Transverse colon (tissue), 4 donors: Measurements from ENCODE around the gene ADSL. TPM values are rescaled to one million over a fixed set of nuclear protein-coding genes. Genes with fewer than 3 reads are reported as not detected.
A peak's percentile ranks its signal among the peaks of the same experiment; 100 is the strongest.

Source experiments
- DNase-seq: peaks from one replicate; pipeline ENCODE4 v3.0.0-alpha.2; 2019
- H3K27ac ChIP-seq, 4 donors: fragments of 200-600 bp; sonication (generic); 2 replicates each; pipeline ENCODE4 v1.5.1; 2016 to 2018; ENCODE audit warnings: inconsistent platforms in 4 of 4
- H3K27me3 ChIP-seq: fragments of 200-600 bp; sonication (generic); 2 replicates; pipeline ENCODE4 v1.5.1; 2017; ENCODE audit warnings: inconsistent platforms
- H3K36me3 ChIP-seq, 4 donors: fragments of 200-600 bp; sonication (generic); 2 replicates each; pipeline ENCODE4 v1.5.1; 2017 to 2019; ENCODE audit warnings: inconsistent platforms in 4 of 4
- H3K4me1 ChIP-seq, 4 donors: fragments of 200-600 bp; sonication (generic); 2 replicates each; pipeline ENCODE4 v1.5.1; 2017 to 2020; ENCODE audit warnings: inconsistent platforms in 4 of 4
- H3K4me3 ChIP-seq, 4 donors: fragments of 200-600 bp; sonication (generic); 1 replicate in 1 of 4; 2 replicates in 3 of 4; pipeline versions ENCODE4 v1.5.1 to v1.6.1; 2017 to 2019; ENCODE audit warnings: inconsistent platforms in 4 of 4
- H3K9me3 ChIP-seq, 2 donors: fragments of 200-600 bp; sonication (generic); 2 replicates each; pipeline ENCODE4 v1.5.1; 2017 to 2019; ENCODE audit warnings: inconsistent platforms in 2 of 2
- CTCF ChIP-seq, 5 experiments: fragments of 200-600 bp in 3 of 5; fragments of 450-650 bp in 2 of 5; sonication (generic) in 3 of 5; IDR thresholded peaks; 1 replicate in 2 of 5; 2 replicates in 3 of 5; pipeline ENCODE4 v1.5.1; 2016 to 2017; ENCODE audit warnings: antibody characterized with exemption in 5 of 5, inconsistent platforms in 3 of 5, mild to moderate bottlenecking in 2 of 5, moderate library complexity in 1 of 5
- EP300 ChIP-seq: sonication (generic); formaldehyde crosslinking; IDR thresholded peaks from one replicate; pipeline ENCODE4 v1.6.1; 2017; ENCODE audit warnings: antibody characterized with exemption, low read depth
- POLR2A ChIP-seq: fragments of 450-650 bp; IDR thresholded peaks from one replicate; pipeline ENCODE4 v1.6.1; 2016; ENCODE audit warnings: antibody characterized with exemption, mild to moderate bottlenecking, moderate library complexity
- POLR2AphosphoS5 ChIP-seq, 3 donors: sonication (generic); formaldehyde crosslinking; IDR thresholded peaks; one replicate each; pipeline ENCODE4 v1.6.1; 2016; ENCODE audit warnings: antibody characterized with exemption in 3 of 3
- WGBS, 2 donors: methylation state at CpG; one replicate each; pipeline ENCODE4 v1.1.5; 2018; ENCODE audit warnings: low coverage in 1 of 2; 5-methylcytosine and 5-hydroxymethylcytosine counted together
- in situ Hi-C, 4 donors: fragments of 200-750 bp; cut with MboI; loops; one replicate each; pipeline versions ENCODE4 v1.15.0 to v1.15.1; 2017; ENCODE audit warnings: low sequenced_read_pairs in 3 of 4, low pct_ligation_motif_present in 1 of 4, low pct_unique_long_range_greater_than_20kb in 1 of 4
- intact Hi-C: fragments of 100-400 bp; cut with DNase I; formaldehyde crosslinking; loops from one replicate; pipeline ENCODE4 v1.15.1; 2023; ENCODE audit warnings: low total_unique reads
- total RNA-seq, 4 donors: library from RNA; depleted of rRNA; stranded (reverse); fragments of >200 nt; gene quantifications; one replicate each; pipeline ENCODE4 v1.1.0, GENCODE V29; 2016

Gene ADSL
- total RNA-seq, 4 donors from 2014 or later, result 13.5 to 70.7 (median 41.8) TPM

GRCh38 chr22:40342521-40342920 lies 3.8 kb upstream of the ADSL start:
- intact Hi-C loops, result no loop called here
- H3K36me3 ChIP-seq, result no peaks in the 10 kb centered on the region
- no peak overlapping the region for H3K27ac ChIP-seq
- H3K4me3 ChIP-seq, result no peak overlapping the region
- peaks cover 2 to 37% (median 20%) of the 10 kb centered on the region in 4 donors for H3K4me1 ChIP-seq
- TF ChIP-seq EP300 (no peak), POLR2AphosphoS5 (IDR thresholded peaks at IDR 0.05) (no peak), CTCF (IDR thresholded peaks at IDR 0.05) (no peak), POLR2A (no peak)
- no peak for DNase-seq
- no peaks in the 10 kb centered on the region for H3K27me3 ChIP-seq
- in situ Hi-C loops, result loop anchor here in 3 of 4 donors (10.0 kb wide), 2 partner anchors 298 to 808 kb away; partner anchors contain the start of gene RPS19BP1 (in 1 of the 3)
- no peaks in the 10 kb centered on the region for H3K9me3 ChIP-seq
- 27 to 29% methylated on average over 5 to 9 of the region's 9 CpGs for WGBS, 2 donors

GRCh38 chr22:40345271-40345670 lies 1.0 kb upstream of the ADSL start:
- Histone ChIP-seq H3K27me3 (no peaks in the 10 kb centered on the region), H3K36me3 (peaks cover 0 to 9% (median 2%) of the 10 kb centered on the region in 4 donors), H3K4me1 (peaks cover 2 to 40% (median 30%) of the 10 kb centered on the region in 4 donors), H3K27ac (peak overlapping the region; percentile 84 to 95 (median 92)), H3K9me3 (no peaks in the 10 kb centered on the region), H3K4me3 (peak overlapping the region in 3 of 4 donors; percentile 56 to 75 (median 59))
- in situ Hi-C loops (loop anchor here in 3 of 4 donors (10.0 kb wide), 2 partner anchors 300 to 810 kb away; partner anchors contain the start of gene RPS19BP1 (in 1 of the 3)), intact Hi-C loops (loop anchor here (5.0 kb wide), 1 partner anchor 808 kb away; no protein-coding TSS in a partner anchor)
- DNase-seq, result peak; percentile 50
- 52 to 64% methylated on average over 3 to 6 of the region's 6 CpGs for WGBS, 2 donors
- TF ChIP-seq POLR2AphosphoS5 (IDR thresholded peaks at IDR 0.05) (no peak), CTCF (IDR thresholded peaks at IDR 0.05) (no peak), EP300 (no peak), POLR2A (no peak)

GRCh38 chr22:40345815-40346184 lies 500 bp upstream of the ADSL start:
- no peak for TF ChIP-seq CTCF (IDR thresholded peaks at IDR 0.05)
- no peak for TF ChIP-seq POLR2A
- TF ChIP-seq EP300, result no peak
- no peak for TF ChIP-seq POLR2AphosphoS5 (IDR thresholded peaks at IDR 0.05)
- no peaks in the 10 kb centered on the region for H3K27me3 ChIP-seq
- intact Hi-C loops, result loop anchor here (5.0 kb wide), 1 partner anchor 808 kb away; no protein-coding TSS in a partner anchor
- peak; percentile 67 for DNase-seq
- H3K36me3 ChIP-seq, result peaks cover 0 to 13% (median 5%) of the 10 kb centered on the region in 4 donors
- in situ Hi-C loops, result loop anchor here in 3 of 4 donors (10.0 kb wide), 2 partner anchors 301 to 811 kb away; partner anchors contain the start of gene RPS19BP1 (in 1 of the 3)
- H3K27ac ChIP-seq, result peak overlapping the region; percentile 84 to 95 (median 92)
- 0 to 1% methylated on average over 1 to 20 of the region's 20 CpGs for WGBS, 2 donors
- peaks cover 0 to 35% (median 26%) of the 10 kb centered on the region in 4 donors for H3K4me1 ChIP-seq
- H3K4me3 ChIP-seq, result peak overlapping the region; percentile 54 to 75 (median 58)
- no peaks in the 10 kb centered on the region for H3K9me3 ChIP-seq

DNA sequence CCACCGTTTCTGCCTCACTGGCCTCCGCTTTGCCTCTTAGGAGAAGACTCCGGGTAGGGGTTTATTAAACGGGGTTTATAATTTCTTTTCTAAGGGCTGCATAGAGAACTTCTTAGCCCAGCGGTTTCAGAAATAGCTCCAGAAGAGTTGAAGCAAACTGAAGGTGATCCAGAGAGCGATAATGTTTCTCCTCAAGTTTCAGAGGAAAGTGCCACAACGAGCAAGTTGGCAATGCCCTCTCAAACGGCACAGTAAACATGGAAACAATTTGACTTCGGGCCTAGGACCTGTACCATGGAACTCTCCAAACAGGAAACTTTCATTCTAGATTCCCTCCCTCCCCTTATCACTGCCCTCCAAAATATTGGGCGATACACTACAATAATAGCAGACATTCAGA lies 1.0 kb downstream of the ADSL start:
- Histone ChIP-seq H3K9me3 (no peaks in the 10 kb centered on the region), H3K27ac (peak overlapping the region; percentile 84 to 95 (median 92)), H3K27me3 (no peaks in the 10 kb centered on the region), H3K36me3 (peaks cover 0 to 25% (median 10%) of the 10 kb centered on the region in 4 donors), H3K4me3 (peak overlapping the region; percentile 54 to 75 (median 58)), H3K4me1 (peaks cover 0 to 33% (median 23%) of the 10 kb centered on the region in 4 donors)
- in situ Hi-C loops, result loop anchor here in 3 of 4 donors (10.0 kb wide), 2 partner anchors 302 to 812 kb away; partner anchors contain the start of gene RPS19BP1 (in 1 of the 3)
- TF ChIP-seq CTCF (IDR thresholded peaks at IDR 0.05) (no peak), POLR2AphosphoS5 (IDR thresholded peaks at IDR 0.05) (no peak), EP300 (no peak), POLR2A (no peak)
- 14% methylated on average over 10 of the region's 10 CpGs; no CpG with 5 or more reads in 1 of the 2 donors for WGBS, 2 donors
- DNase-seq, result no peak
- intact Hi-C loops, result loop anchor here (5.0 kb wide), 1 partner anchor 810 kb away; no protein-coding TSS in a partner anchor
